Skeletal muscle cell (primary cell): ENCODE measurements around the gene PLCH1.
"Not testable (repeated sequence)": the region's sequence is repeated elsewhere in the genome, so short reads cannot be mapped to it uniquely, and the experiment has no call there.

ENCODE experiments used
- DNase-seq: peaks from one replicate; pipeline ENCODE4 v3.0.0-alpha.2; 2010; ENCODE audit warnings: low read depth
- H3K4me3 ChIP-seq: 2 replicates; pipeline ENCODE4 v1.5.1; 2011; ENCODE audit warnings: low read depth, mild to moderate bottlenecking, control low read depth, low read length, moderate library complexity

Gene PLCH1

DNA sequence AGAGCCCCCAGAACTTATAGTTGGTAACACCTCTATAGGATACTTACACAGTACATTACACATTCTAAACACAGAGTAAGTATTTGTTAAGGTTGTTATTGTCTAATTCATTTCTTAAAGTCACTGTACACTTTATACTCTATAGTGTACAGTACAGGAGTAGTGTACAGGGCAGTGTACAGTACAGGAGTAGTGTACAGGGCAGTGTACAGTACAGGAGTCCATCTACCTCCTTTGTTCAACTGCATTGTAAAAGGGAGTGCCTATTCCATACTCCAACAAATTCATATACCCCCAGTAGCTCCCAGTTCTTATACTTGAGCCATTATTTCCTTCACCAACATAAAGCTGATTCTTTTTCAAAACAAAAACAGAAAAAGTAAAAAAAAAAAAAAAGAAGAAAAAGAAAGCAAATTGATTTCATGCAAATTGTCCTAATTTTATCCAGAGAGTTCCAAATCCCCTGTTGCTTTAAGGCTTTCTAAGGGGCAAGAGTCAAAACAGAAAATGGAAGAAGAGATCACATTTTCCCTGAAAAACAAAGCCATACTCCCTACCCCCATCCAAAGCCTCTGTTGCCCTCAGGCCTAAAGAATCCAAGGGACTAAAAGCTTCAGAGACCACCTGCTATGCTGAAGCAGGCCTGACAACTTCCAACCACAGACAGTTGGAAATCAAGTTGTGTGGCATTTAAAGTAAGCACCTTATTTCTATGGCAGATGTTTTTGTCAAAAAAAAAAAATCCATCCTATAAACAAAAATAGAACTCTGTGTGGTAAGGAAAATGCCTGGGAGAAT is 125.6 kb downstream of the PLCH1 start:
- DNase-seq: no peak
- H3K4me3 ChIP-seq: no peak overlapping the region

- DNase-seq: no peak
- no peak overlapping the region for H3K4me3 ChIP-seq
Observed at GRCh38 chr3:155618543-155618942, 126.3 kb downstream of the PLCH1 start.

GRCh38 chr3:155617346-155617925 is 127.4 kb downstream of the PLCH1 start:
- no peak overlapping the region for H3K4me3 ChIP-seq
- no peak for DNase-seq

- not testable (repeated sequence) for DNase-seq, H3K4me3 ChIP-seq
Observed at GRCh38 chr3:155615141-155615540, 129.7 kb downstream of the PLCH1 start.

- H3K4me3 ChIP-seq, DNase-seq: not testable (repeated sequence)
Observed at GRCh38 chr3:155614410-155614809, 130.5 kb downstream of the PLCH1 start.

- no peak overlapping the region for H3K4me3 ChIP-seq
- no peak for DNase-seq
Observed at GRCh38 chr3:155611456-155611855, 133.4 kb downstream of the PLCH1 start.

- no peak overlapping the region for H3K4me3 ChIP-seq
- DNase-seq: no peak
Observed at GRCh38 chr3:155609586-155609985, 135.3 kb downstream of the PLCH1 start.

- no peak for DNase-seq
- no peak overlapping the region for H3K4me3 ChIP-seq
Observed at GRCh38 chr3:155608228-155608920, 136.5 kb downstream of the PLCH1 start.

DNA sequence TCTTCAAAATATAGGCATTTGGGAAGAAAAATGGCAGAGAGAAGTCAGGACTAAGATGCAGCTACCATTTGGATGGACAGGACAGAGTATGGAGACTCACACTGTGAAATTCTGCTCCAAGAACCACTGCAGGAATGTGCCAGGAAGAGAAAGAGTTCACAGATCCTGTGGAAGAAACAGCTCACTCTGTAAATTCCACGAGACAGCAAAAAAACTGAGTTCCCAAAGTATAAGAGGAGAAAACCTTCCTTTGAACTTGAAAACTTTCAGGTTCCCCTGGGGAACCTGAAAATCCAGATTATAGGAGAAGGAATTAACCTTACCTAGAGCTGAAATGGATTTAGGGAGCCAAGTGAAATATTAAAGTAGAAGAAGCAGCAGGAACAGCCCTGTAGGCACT is 137.1 kb downstream of the PLCH1 start:
- no peak overlapping the region for H3K4me3 ChIP-seq

DNA sequence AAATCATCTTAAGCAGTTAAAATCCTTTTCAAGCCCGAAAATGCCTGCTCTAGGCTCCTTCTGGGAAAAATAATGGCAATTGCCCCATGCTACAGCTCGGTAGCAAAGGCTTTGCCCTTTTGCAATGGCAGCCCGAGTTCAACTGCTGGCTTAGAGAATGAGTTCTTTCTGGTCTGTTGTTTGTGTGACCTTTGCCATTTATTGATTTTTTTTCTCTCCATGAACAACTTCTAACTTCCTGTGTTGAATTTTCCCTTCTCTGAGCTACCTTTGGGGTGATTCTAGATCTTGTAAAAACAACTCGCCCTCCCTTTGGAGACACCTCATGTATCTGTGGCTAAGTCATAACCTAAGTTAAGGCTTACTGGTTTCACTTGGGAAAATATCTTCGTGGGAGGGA is 139.3 kb downstream of the PLCH1 start:
- DNase-seq: no peak

More for the DNA sequence above, 137.1 kb downstream of the PLCH1 start:
- no peak for DNase-seq

DNA sequence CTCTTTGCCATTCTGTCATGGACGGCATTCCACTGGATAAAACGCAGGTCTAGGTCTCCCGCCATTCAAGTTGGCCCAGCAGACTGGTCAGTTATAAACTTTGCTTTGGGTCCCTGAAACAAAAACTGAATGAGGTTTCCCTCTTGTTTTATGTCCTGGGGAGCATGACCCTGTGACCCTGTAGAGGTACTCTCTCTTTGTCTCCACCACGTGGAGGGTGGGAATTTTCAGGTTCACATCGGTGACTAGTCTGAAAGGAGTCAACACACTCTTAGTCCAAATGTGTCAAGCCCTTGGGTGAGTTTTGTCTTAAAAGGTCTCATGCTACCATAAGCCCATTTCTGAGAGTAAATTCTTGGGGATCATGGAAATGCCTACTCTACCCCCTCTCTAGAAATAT is 139.9 kb downstream of the PLCH1 start:
- DNase-seq: no peak
- no peak overlapping the region for H3K4me3 ChIP-seq

More for the DNA sequence above, 139.3 kb downstream of the PLCH1 start:
- no peak overlapping the region for H3K4me3 ChIP-seq

DNA sequence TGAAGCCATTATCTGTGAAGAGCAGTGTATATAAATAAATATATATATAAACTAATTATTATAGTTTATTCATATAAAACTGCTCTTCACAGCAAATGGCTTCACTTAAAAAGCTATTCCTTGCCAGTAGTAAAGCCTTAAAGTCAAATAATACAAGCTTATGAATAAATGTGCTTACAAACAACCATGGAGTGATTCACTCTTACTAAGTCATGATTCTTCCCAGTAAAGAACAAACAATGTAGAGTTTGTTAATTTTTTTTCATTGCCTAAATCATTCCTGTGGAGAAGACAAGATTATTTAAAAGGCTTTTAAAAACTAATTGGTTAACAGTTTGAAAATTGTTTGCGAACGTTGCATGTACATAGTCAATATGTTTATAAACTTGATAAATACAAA is 140.7 kb downstream of the PLCH1 start:
- DNase-seq: no peak
- H3K4me3 ChIP-seq: no peak overlapping the region

DNA sequence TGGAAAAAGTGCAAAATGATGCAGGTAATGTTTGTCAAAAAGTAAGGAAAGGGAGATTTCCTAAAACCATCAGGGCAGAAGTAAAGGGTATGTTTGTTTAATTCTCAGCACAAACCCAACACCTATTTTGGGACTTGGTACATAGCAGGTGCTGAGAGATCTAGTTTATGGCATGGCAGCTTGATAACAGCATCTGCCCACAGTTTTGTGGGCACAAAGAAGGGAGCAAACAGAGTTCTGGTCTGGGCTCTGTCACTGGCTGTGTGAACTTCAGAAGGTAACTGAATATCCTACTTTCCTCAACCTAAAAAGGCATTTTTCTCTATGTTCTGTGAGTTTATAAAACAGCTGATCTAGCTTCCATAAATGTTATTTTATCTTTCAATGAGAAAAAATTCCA is 141.6 kb downstream of the PLCH1 start:
- no peak for DNase-seq
- H3K4me3 ChIP-seq: no peak overlapping the region

DNA sequence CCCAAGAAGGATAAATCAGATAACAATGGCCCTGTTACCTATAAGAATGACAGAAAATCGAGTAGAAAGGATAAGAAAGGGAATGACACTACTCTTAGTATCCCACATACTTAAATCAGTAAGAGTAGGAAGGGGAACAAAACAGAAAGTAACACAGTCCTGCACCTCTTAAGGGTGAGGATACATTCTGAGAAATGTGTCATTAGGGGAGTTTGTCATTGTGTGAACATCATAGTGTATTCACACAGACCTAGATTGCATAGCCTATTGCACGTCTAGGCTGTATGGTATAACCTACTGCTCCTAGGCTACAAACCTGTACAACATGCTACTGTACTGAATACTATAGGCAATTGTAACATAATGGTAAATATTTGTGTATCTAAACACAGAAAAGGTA is 142.6 kb downstream of the PLCH1 start:
- no peak overlapping the region for H3K4me3 ChIP-seq
- DNase-seq: no peak

GRCh38 chr3:155598671-155599070 is 146.2 kb downstream of the PLCH1 start:
- no peak overlapping the region for H3K4me3 ChIP-seq
- DNase-seq: no peak

DNA sequence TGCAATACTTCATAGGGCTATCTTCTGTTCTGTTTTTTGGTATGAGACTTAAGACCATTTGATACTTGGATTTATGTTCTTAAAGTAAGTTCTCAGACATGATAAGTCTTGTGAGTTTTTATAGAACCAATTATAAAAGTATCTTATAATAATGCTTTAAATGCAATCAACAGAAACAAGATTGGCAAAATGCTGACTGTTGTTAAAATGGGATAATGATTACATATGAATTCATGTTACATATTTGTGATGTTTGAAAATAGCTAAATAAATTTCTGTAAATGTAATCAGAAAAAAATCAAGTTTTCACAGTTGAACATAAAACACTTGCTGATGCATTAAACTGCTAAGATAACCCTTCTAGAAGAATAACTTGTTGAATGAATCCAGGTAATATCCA is 148.3 kb downstream of the PLCH1 start:
- H3K4me3 ChIP-seq: no peak overlapping the region
- no peak for DNase-seq

DNA sequence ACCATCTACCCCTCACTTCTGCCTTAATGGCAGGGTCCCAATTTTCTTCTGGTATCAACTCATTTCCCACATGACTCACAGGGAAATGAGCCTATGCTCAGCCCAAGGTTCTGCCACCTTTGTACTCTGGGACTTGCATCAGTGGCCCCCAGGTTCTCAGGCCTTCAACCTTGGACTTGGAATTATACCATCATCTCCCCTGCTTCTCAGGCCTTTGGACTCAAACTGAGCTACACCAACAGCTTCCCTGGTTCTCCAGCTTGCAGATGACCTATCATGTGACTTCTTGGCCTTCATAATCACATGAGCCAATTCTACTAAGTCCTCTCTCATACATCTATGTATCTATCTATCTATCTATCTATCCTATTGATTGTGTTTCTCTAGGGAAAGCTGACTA is 149.5 kb downstream of the PLCH1 start:
- no peak overlapping the region for H3K4me3 ChIP-seq
- DNase-seq: no peak

GRCh38 chr3:155594526-155595187 is 150.2 kb downstream of the PLCH1 start:
- no peak for DNase-seq
- H3K4me3 ChIP-seq: no peak overlapping the region

- DNase-seq: no peak
- no peak overlapping the region for H3K4me3 ChIP-seq
Observed at GRCh38 chr3:155587581-155587980, 157.3 kb downstream of the PLCH1 start.

- no peak for DNase-seq
- no peak overlapping the region for H3K4me3 ChIP-seq
Observed at GRCh38 chr3:155585384-155585783, 159.5 kb downstream of the PLCH1 start.
